Fibroblast of pulmonary artery (primary cell): ENCODE measurements around the gene SYTL5.

ENCODE experiments used
- DNase-seq: peaks from one replicate; pipeline ENCODE4 v3.0.0-alpha.2; 2010; ENCODE audit warnings: low read depth
- H3K4me3 ChIP-seq: replicated peaks from 2 replicates; pipeline ENCODE4 v1.5.1; 2011; ENCODE audit warnings: low read depth, mild to moderate bottlenecking, control low read depth, low read length, moderate library complexity
- TF ChIP-seq, protein P1 (sequence below): IDR thresholded peaks from 2 replicates; pipeline ENCODE4 v1.5.1; 2011; ENCODE audit warnings: mild to moderate bottlenecking, control low read depth, low read length, inconsistent platforms; ENCODE audit errors: missing control alignments

SYTL5 gene

DNA sequence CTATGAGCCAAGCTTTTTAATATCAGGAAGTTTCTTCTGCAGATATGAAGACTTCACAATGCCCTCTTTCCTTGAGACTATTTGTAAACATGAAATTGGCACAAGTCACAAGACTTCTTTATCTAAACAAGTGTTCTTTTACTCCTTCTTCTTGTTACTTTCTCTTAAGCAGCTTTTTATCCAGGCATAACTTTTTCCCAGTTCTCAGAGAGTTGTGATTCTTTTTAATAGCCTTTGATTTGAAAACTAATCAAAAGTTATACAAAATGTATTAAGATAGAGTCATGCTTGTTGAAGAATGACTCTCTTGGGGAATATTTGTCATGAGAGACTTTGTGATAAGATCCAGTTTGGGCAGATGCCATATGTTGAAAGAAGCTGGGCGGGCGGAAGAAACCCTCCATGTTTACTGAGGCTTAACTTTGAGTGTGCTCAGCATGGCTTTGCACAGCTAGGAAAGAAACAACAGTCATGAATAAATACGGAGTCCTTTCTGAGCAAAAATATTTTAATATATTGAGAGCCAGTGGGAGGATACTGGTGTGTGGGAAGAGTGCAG, 39.3 kb downstream of the SYTL5 start:
- peak; percentile 53 for DNase-seq
- no peak overlapping the region for H3K4me3 ChIP-seq
- TF ChIP-seq, protein P1, sequence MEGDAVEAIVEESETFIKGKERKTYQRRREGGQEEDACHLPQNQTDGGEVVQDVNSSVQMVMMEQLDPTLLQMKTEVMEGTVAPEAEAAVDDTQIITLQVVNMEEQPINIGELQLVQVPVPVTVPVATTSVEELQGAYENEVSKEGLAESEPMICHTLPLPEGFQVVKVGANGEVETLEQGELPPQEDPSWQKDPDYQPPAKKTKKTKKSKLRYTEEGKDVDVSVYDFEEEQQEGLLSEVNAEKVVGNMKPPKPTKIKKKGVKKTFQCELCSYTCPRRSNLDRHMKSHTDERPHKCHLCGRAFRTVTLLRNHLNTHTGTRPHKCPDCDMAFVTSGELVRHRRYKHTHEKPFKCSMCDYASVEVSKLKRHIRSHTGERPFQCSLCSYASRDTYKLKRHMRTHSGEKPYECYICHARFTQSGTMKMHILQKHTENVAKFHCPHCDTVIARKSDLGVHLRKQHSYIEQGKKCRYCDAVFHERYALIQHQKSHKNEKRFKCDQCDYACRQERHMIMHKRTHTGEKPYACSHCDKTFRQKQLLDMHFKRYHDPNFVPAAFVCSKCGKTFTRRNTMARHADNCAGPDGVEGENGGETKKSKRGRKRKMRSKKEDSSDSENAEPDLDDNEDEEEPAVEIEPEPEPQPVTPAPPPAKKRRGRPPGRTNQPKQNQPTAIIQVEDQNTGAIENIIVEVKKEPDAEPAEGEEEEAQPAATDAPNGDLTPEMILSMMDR: no peak

DNA sequence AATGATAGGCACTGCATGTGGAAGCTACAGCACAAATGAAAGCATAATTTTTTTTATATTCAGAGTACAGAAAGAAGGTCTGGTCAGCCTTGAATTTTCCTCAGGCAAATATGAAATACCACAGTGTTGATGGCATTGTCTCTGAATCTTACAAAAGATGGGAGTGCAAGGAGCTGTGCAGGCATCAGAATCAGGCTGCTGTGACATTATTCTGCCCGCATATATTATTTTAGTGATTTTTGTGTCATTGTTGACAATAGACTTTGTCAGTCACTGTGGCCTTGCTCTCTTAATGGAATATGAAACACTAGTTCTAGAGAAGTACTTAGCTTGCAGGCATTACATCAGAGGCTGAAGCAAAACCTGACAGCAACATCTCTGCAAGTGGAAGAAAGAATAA, 42.5 kb downstream of the SYTL5 start:
- TF ChIP-seq, protein P1: no peak

DNA sequence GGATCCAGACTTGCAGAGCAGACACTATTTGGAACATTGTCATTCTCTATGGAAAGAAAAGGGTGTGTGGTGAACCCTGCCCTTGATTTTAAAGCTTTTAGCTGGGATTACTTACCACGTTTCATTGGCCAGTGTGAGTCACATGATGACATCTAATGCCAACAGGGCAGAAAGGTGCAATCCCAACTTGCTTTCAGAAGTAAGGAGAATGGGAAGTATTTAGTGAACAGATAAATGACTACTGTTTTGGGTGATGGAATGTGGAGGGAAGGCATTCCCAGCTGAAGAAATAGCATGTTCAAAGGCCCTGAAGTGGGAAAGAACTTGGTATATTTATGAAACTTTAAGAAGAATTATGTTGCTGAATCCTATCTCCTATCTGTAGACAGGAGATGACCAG, 44.5 kb downstream of the SYTL5 start:
- DNase-seq: no peak
- TF ChIP-seq, protein P1: no peak
- no peak overlapping the region for H3K4me3 ChIP-seq

More for the DNA sequence above, 42.5 kb downstream of the SYTL5 start:
- DNase-seq: no peak
- no peak overlapping the region for H3K4me3 ChIP-seq

DNA sequence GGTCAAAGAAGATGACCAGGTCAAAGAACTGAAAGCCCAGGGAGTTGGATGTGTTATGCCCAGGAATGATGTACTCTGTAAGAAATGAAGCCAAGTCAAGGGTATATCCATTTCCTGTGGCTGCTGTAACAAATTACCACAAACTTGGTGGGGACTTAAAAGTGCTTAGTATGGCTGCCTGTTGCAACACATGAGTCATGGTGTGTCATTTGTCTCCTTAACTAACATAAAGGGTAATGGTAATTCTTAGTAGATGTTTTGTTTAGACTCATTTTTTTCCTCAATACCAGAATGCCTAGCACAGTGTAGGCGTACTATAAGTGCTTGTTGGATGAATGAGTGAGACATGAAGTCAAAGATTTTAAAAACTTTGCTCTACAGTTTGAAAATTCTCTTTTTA, 45.7 kb downstream of the SYTL5 start:
- DNase-seq: peak; percentile 83
- H3K4me3 ChIP-seq: no peak overlapping the region
- TF ChIP-seq, protein P1: no peak

DNA sequence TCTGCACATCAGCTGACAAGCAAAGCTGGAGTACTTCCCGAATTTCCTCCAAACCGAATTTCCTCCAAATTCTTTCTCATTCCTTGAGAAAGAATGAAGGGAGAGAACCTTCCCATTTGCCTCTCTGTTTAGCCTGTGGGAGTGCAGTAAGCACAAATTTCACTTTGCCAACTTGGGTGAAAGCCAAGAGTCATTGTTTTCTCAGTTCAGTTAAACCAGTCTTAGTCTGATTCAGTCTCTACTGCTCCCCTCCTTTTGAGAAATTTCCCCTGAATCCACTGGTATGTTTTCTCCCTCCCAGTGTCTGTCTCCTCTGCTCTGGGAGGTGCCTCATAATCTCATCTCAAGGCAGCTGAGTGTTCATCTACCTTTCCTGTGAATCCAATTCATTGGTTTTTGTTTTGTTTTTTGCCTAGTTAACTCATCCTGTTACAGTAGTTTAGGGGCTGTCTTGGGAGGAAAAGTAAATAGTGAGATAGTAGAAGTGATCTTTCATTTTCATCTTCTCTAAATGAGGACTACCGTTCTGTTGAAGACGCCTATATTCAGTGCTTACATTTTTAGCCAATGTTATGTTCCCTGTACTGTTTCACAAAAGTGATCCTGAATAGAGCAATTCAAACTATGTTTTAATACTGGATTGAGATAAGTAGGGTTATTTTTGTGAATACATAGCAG, 49.0 kb downstream of the SYTL5 start:
- TF ChIP-seq, protein P1: no peak
- H3K4me3 ChIP-seq: no peak overlapping the region
- peak; percentile 95 for DNase-seq

DNA sequence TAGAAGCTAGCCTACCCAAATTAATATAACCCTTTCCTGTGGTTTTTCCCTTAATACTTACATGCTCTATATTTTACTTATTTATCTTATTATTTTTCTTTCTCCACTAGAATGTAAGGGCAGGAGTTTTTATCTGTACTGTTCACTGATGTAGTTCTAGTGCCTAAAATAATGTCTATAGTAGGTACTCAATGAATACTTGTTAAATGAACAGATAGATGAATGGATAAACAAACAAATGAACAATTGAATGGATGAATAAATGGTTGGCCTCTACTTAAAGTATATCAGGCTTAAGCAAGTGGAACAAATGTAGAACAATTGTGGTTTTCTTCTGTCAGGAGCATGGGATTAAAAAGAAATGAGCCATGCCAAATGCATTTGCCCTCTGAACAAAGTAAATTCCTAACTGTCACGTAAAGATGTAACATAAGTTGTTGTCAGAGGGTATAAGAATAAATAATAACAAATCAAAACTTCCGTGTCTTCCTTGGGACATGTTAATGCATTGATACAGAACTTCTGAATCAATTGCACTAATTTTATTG, 54.1 kb downstream of the SYTL5 start:
- DNase-seq: peak; percentile 29
- TF ChIP-seq, protein P1: no peak

DNA sequence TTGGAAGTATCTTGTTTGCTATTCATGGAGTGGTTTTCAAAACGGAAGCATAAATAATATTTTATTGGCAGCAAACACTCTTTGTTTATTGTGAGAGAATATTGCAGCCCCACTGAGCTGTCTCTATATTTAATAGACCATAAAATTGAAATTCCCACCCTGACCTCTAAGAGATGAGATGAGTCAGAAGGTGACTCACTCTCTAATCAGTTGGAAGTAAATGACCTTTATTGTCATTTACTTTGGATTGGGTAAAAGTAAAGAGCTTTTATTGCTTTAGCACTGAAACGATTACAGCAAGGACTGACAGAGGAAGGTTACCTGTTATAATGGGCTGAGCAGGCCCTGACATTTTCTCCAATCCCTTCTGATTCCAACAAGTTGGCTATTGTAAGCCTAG, 55.0 kb downstream of the SYTL5 start:
- peak; percentile 20 for DNase-seq
- no peak overlapping the region for H3K4me3 ChIP-seq
- TF ChIP-seq, protein P1: no peak

More for the DNA sequence above, 54.1 kb downstream of the SYTL5 start:
- H3K4me3 ChIP-seq: no peak overlapping the region
